Uterus (tissue), 4 donors: ENCODE results near the gene LENG9. TPM values are rescaled to one million over a fixed set of nuclear protein-coding genes. Genes with fewer than 3 reads are reported as not detected.

Source experiments
- DNase-seq, 2 donors: peaks; one replicate each; pipeline ENCODE4 v3.0.0-alpha.2; 2019 to 2020
- H3K27ac ChIP-seq, 2 donors: fragments of 200-600 bp; sonication (generic); 1 replicate in 1 of 2; 2 replicates in 1 of 2; pipeline ENCODE4 v1.5.1; 2016 to 2018
- H3K27me3 ChIP-seq, 2 donors: fragments of 200-600 bp; sonication (generic); one replicate each; pipeline ENCODE4 v1.5.1; 2018 to 2019; ENCODE audit warnings: control low read depth in 1 of 2
- H3K36me3 ChIP-seq, 2 donors: fragments of 200-600 bp; sonication (generic); one replicate each; pipeline ENCODE4 v1.5.1; 2019; ENCODE audit warnings: control low read depth in 1 of 2
- H3K4me1 ChIP-seq, 2 donors: fragments of 200-600 bp; sonication (generic); one replicate each; pipeline ENCODE4 v1.5.1; 2018 to 2019; ENCODE audit warnings: control low read depth in 1 of 2
- H3K4me3 ChIP-seq, 2 donors: fragments of 200-600 bp; sonication (generic); 1 replicate in 1 of 2; 2 replicates in 1 of 2; pipeline ENCODE4 v1.5.1; 2018 to 2019; ENCODE audit warnings: mild to moderate bottlenecking in 1 of 2
- H3K9me3 ChIP-seq, 2 donors: fragments of 200-600 bp; sonication (generic); one replicate each; pipeline ENCODE4 v1.5.1; 2019; ENCODE audit warnings: control low read depth in 1 of 2
- POLR2A ChIP-seq, 2 donors: fragments of 450-650 bp; IDR thresholded peaks; one replicate each; pipeline ENCODE4 v1.6.1; 2016; ENCODE audit warnings: antibody characterized with exemption in 2 of 2, mild to moderate bottlenecking in 1 of 2, moderate library complexity in 1 of 2
- intact Hi-C: fragments of 100-400 bp; cut with DNase I; formaldehyde crosslinking; loops from one replicate; pipeline ENCODE4 v1.15.1; 2023; ENCODE audit warnings: low total_unique reads
- total RNA-seq, 4 donors: library from RNA; depleted of rRNA in 3 of 4; stranded (reverse); fragments of >200 nt in 3 of 4; gene quantifications; one replicate each; pipeline versions ENCODE4 v1.1.0 to v1.2.4, GENCODE V29; 2014 to 2023
- TF ChIP-seq, protein P1 (sequence below), 4 experiments: fragments of 200-600 bp in 2 of 4; fragments of 450-650 bp in 2 of 4; sonication (generic) in 2 of 4; IDR thresholded peaks; one replicate each; pipeline ENCODE4 v1.5.1; 2016 to 2019; ENCODE audit warnings: antibody characterized with exemption in 4 of 4, mild to moderate bottlenecking in 2 of 4, moderate library complexity in 1 of 4
- donor health status: DM: yes; HTN: yes; CAD: no.

Gene LENG9
- total RNA-seq, 4 donors from 2014 or later: 3.7 to 7.1 (median 3.8) TPM; not detected in 1

DNA sequence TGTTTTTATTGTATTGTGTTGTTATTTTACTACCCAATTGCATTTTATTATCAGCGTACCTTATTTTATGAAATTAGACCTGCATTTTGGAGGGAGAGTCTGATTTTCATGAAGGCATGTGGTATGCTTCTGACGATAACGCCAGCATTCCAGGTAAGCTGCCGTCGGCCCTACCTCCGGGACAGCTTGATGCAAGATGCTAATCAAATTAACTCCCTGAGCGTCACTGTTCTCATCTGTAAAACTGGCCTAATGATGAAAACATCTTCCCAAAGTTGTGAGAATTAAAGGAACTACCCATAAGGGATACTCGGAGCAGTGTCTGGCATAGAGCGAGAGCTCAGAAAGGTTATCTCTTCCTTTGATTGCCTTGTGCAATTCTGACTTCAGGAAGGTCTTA is 26.2 kb upstream of the LENG9 start:
- H3K27ac ChIP-seq: no peak overlapping the region
- intact Hi-C loops: no loop called here
- TF ChIP-seq, protein P1, sequence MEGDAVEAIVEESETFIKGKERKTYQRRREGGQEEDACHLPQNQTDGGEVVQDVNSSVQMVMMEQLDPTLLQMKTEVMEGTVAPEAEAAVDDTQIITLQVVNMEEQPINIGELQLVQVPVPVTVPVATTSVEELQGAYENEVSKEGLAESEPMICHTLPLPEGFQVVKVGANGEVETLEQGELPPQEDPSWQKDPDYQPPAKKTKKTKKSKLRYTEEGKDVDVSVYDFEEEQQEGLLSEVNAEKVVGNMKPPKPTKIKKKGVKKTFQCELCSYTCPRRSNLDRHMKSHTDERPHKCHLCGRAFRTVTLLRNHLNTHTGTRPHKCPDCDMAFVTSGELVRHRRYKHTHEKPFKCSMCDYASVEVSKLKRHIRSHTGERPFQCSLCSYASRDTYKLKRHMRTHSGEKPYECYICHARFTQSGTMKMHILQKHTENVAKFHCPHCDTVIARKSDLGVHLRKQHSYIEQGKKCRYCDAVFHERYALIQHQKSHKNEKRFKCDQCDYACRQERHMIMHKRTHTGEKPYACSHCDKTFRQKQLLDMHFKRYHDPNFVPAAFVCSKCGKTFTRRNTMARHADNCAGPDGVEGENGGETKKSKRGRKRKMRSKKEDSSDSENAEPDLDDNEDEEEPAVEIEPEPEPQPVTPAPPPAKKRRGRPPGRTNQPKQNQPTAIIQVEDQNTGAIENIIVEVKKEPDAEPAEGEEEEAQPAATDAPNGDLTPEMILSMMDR (IDR thresholded peaks at IDR 0.05): no peak
- TF ChIP-seq POLR2A (IDR thresholded peaks at IDR 0.05): no peak
- no peak overlapping the region for H3K4me3 ChIP-seq
- no peaks in the 10 kb centered on the region for H3K27me3 ChIP-seq
- H3K4me1 ChIP-seq: no peaks in the 10 kb centered on the region
- DNase-seq: no peak
- no peaks in the 10 kb centered on the region for H3K36me3 ChIP-seq
- H3K9me3 ChIP-seq: no peaks in the 10 kb centered on the region

DNA sequence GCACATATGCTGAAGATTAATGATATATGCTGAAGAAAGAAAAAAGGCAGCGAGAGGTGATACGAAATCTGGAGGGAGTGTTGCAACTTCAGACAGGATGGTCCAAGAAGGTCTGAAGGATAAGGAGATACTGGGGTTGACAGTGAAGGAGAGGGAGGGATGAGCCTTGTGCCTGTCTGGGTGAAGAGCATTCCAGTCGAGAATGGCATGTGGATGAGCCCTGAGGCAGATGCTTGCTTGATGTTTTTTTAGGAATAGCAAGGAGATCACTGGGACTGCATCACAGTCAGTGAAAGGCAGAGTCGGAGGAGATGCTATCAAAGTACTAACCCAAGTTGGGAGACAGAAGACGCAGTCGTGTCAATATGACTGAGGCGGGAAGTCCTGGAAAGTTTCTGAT is 25.8 kb upstream of the LENG9 start:
- intact Hi-C loops: no loop called here
- Histone ChIP-seq H3K9me3 (no peaks in the 10 kb centered on the region), H3K27ac (no peak overlapping the region), H3K4me3 (no peak overlapping the region), H3K36me3 (no peaks in the 10 kb centered on the region), H3K27me3 (no peaks in the 10 kb centered on the region), H3K4me1 (no peaks in the 10 kb centered on the region)
- DNase-seq: no peak
- TF ChIP-seq, protein P1 (IDR thresholded peaks at IDR 0.05): no peak
- no peak for TF ChIP-seq POLR2A (IDR thresholded peaks at IDR 0.05)

DNA sequence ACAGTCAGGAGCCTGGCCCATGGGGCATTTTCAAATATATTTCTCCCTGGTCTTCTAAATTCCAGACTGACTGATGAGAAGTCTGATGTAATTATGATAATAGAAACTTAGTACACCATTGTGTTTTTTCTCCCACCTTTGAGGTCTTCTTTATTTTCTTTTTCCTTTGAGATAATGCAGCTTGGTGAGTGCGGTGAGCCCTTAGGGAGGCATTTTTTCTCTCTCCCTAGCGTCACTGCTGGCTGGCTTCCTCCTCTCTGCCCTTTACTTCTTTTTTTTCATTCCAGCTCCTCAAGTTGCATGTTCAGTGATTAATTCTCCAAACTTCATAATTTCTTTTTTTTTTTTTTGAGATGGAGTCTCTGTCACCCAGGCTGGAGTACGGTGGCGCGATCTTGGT is 22.3 kb upstream of the LENG9 start:
- Histone ChIP-seq H3K9me3 (no peaks in the 10 kb centered on the region), H3K4me3 (no peak overlapping the region), H3K27me3 (no peaks in the 10 kb centered on the region), H3K36me3 (no peaks in the 10 kb centered on the region), H3K4me1 (no peaks in the 10 kb centered on the region), H3K27ac (no peak overlapping the region)
- intact Hi-C loops: no loop called here
- DNase-seq: no peak
- TF ChIP-seq POLR2A (IDR thresholded peaks at IDR 0.05): no peak
- TF ChIP-seq, protein P1 (IDR thresholded peaks at IDR 0.05): no peak

DNA sequence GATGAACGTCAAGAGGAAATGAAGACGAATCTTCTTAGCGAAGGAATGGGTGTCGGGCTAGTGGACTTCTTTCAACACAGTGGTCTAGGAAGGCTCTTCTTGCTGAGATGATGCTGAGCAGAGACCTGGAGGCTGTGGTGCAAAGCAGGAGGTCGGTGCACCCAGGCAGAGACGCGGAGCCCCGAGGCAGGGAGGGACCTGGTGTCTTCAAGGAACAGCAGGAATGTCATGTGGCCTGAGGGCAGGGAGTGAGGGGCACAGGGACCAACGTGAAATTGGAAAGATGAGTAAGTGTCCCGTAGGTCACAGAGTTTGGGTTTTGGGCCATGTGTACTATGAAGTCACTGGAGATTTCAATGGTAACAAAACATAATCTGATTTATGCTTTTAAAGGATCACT is 20.9 kb upstream of the LENG9 start:
- intact Hi-C loops: no loop called here
- no peak for DNase-seq

DNA sequence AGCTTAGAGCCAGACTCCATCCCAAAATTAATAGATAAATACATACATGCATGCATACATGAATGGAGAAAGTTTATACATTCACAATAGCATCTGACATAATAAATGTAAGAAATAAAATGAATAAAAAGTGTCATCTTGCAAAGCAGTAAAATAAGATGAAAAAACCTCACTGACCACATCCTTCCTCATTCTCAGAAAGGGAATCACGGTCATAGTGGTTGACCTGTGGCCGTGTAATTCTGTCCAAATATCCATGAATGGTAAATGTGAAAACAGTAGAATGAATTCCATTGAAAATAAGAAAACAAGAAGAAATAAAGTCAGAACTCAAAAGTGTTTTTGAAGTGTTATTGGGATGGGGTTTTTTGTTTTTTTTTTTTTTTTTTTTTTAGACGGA is 19.3 kb upstream of the LENG9 start:
- H3K27me3 ChIP-seq: no peaks in the 10 kb centered on the region
- H3K27ac ChIP-seq: no peak overlapping the region
- no peak for DNase-seq
- no peaks in the 10 kb centered on the region for H3K36me3 ChIP-seq
- TF ChIP-seq, protein P1 (IDR thresholded peaks at IDR 0.05): no peak
- no peak for TF ChIP-seq POLR2A (IDR thresholded peaks at IDR 0.05)
- intact Hi-C loops: no loop called here
- H3K9me3 ChIP-seq: no peaks in the 10 kb centered on the region
- H3K4me3 ChIP-seq: no peak overlapping the region
- no peaks in the 10 kb centered on the region for H3K4me1 ChIP-seq

More for the DNA sequence above, 20.9 kb upstream of the LENG9 start:
- Histone ChIP-seq H3K36me3 (no peaks in the 10 kb centered on the region), H3K9me3 (no peaks in the 10 kb centered on the region), H3K27ac (no peak overlapping the region), H3K4me3 (no peak overlapping the region), H3K4me1 (no peaks in the 10 kb centered on the region), H3K27me3 (no peaks in the 10 kb centered on the region)
- TF ChIP-seq, protein P1 (IDR thresholded peaks at IDR 0.05): no peak
- no peak for TF ChIP-seq POLR2A (IDR thresholded peaks at IDR 0.05)
